ENCODE data around the gene STMN3. TPM values are rescaled to one million over a fixed set of nuclear protein-coding genes. Genes with fewer than 3 reads are reported as not detected.

The STMN3 gene
- total and polyA plus RNA-seq, 2 of the 8 experiments (the other 6 are each of a cell fraction or from before 2014, with no cell fraction given) = 51.5 to 63.1 TPM

DNA sequence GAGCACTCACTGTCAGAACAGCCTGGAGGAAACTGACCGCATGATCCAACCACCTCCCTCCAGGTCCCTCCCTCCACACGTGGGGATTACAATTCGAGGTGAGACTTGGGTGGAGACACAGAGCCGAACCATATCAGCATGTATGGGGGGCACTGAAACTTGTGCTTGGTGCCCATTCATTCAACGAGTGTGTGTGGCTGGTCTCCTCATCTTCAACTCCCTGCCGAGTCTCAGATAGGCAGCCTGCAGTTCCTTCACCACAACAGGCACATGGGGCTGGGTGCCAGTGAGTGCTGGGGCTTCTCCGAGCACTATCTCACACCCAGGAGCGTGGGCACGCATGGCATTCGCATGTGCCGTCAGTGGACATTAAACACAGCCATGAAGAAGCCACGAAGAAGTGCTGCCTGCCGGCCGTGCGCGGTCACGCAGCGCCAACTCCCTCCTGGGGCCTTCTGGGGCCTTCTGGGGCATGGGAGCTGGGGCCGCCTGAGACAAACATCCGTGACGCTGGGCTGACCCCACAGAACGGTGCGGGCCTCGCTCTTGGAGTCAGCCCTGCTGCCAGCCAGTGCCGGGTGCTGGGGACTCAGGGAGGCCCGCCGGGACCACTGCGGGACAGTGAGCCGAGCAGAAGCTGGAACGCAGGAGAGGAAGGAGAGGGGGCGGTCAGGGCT is 4.2 kb upstream of the STMN3 start:
- 0 out of 2 replicates have a peak overlapping the region, but pooled peaks have one; percentile 53 for H2BK15ac ChIP-seq (ENCODE audit: low read length)
- no peak overlapping the region; the same call in 1 of the 2 replicates for H3K27ac ChIP-seq (ENCODE audit: low read depth, low read length)
- H3K56ac ChIP-seq (replicated peaks; ENCODE audit: insufficient read length, low read depth, low read length) = no peak overlapping the region
- TF ChIP-seq SIX5 (IDR thresholded peaks at IDR 0.05; ENCODE audit: low read depth, low read length) (no peak), TCF12 (IDR thresholded peaks at IDR 0.05; ENCODE audit: low read depth, low read length) (no peak), EZH2 (IDR thresholded peaks at IDR 0.05; ENCODE audit: low read depth, low read length, severe bottlenecking) (no peak), JUND (IDR thresholded peaks at IDR 0.05; ENCODE audit: low read length) (no peak), KDM4A (IDR thresholded peaks at IDR 0.05; ENCODE audit: low read depth, low read length, severe bottlenecking) (no peak), GABPA (IDR thresholded peaks at IDR 0.05; ENCODE audit: borderline replicate concordance, insufficient read depth, low read length) (no peak), RNF2 (IDR thresholded peaks at IDR 0.05; ENCODE audit: borderline replicate concordance, low read depth, low read length, missing control alignments, poor library complexity, severe bottlenecking) (no peak)
- TF ChIP-seq, protein P1, sequence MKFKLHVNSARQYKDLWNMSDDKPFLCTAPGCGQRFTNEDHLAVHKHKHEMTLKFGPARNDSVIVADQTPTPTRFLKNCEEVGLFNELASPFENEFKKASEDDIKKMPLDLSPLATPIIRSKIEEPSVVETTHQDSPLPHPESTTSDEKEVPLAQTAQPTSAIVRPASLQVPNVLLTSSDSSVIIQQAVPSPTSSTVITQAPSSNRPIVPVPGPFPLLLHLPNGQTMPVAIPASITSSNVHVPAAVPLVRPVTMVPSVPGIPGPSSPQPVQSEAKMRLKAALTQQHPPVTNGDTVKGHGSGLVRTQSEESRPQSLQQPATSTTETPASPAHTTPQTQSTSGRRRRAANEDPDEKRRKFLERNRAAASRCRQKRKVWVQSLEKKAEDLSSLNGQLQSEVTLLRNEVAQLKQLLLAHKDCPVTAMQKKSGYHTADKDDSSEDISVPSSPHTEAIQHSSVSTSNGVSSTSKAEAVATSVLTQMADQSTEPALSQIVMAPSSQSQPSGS (IDR thresholded peaks at IDR 0.05; ENCODE audit: low read length) = no peak

More for the DNA sequence above, 4.2 kb upstream of the STMN3 start:
- Histone ChIP-seq H3K27me3 (replicated peaks in 1 of 4; ENCODE audit: control insufficient read depth in 3 of 4, extremely low read depth in 1 of 4, insufficient read depth in 3 of 4, low read length in 3 of 4) (no peaks in the 10 kb centered on the region), H3K23ac (ENCODE audit: insufficient read length) (no peak overlapping the region), H2AK5ac (ENCODE audit: low read depth, low read length) (peak overlapping the region; percentile 67; the same call in 1 of the 2 replicates), H2BK12ac (ENCODE audit: low read depth, low read length) (no peak overlapping the region; the same call in 1 of the 2 replicates), H3K14ac (ENCODE audit: insufficient read length) (no peak overlapping the region), H4K8ac (ENCODE audit: extremely low read depth, insufficient read depth, low read length) (peak overlapping the region; percentile 96), H4K91ac (replicated peaks; ENCODE audit: insufficient read length, low read length) (peak overlapping the region; percentile 34), H4K5ac (ENCODE audit: insufficient read length, low read depth, low read length) (peak overlapping the region; percentile 51), H3K79me2 (ENCODE audit: control insufficient read depth in 1 of 2, insufficient read depth in 2 of 2, low read length in 2 of 2) (peaks cover 0 to 9% of the 10 kb centered on the region in 2 experiments; a peak in 1 of 4 replicates), H3K9me3 (ENCODE audit: insufficient read depth in 2 of 2, low read depth in 1 of 2, low read length in 1 of 2) (no peaks in the 10 kb centered on the region), H3K18ac (ENCODE audit: extremely low read depth, low read length) (no peak overlapping the region; the same call in 1 of the 2 replicates), H2BK5ac (ENCODE audit: low read depth, low read length) (peak overlapping the region; percentile 35; the same call in 1 of the 2 replicates), H3K4me2 (ENCODE audit: insufficient read depth in 1 of 2, low read depth in 2 of 2, low read length in 2 of 2) (peak overlapping the region; percentile 76 to 81), H3K4ac (replicated peaks; ENCODE audit: insufficient read length, low read depth, low read length) (peak overlapping the region; percentile 46), H3K23me2 (ENCODE audit: low read depth, low read length) (peaks cover 13% of the 10 kb centered on the region), H3K4me1 (replicated peaks in 1 of 4; ENCODE audit: control insufficient read depth in 3 of 4, insufficient read depth in 4 of 4, low read length in 3 of 4) (peaks cover 0 to 16% (median 14%) of the 10 kb centered on the region in 4 experiments; a peak in 6 of 7 replicates), H3K4me3 (ENCODE audit: extremely low read depth in 1 of 4, insufficient read depth in 2 of 4, low read depth in 3 of 4, low read length in 4 of 4) (peak overlapping the region; percentile 75 to 96 (median 84); a peak in 7 of 8 replicates), H3K79me1 (ENCODE audit: low read depth, low read length) (no peaks in the 10 kb centered on the region; the same call in 1 of the 2 replicates), H3K36me3 (ENCODE audit: control insufficient read depth in 2 of 4, insufficient read depth in 4 of 4, low read length in 3 of 4) (peaks cover 0 to 7% (median 3%) of the 10 kb centered on the region in 4 experiments; a peak in 4 of 8 replicates), H2BK120ac (replicated peaks; ENCODE audit: low read depth, low read length) (no peak overlapping the region), H2BK20ac (ENCODE audit: low read length) (no peak overlapping the region), H4K20me1 (replicated peaks in 1 of 2; ENCODE audit: control insufficient read depth in 1 of 2, insufficient read depth in 2 of 2, low read length in 2 of 2) (peaks cover 2% of the 10 kb centered on the region in 2 experiments), H3K9ac (replicated peaks in 1 of 4; ENCODE audit: extremely low read depth in 1 of 4, low read depth in 3 of 4, low read length in 3 of 4) (peak overlapping the region in 3 of 4 experiments; percentile 56 to 62 (median 57); a peak in 4 of 7 replicates), H2AFZ (ENCODE audit: low read length) (no peak overlapping the region)
- FAIRE-seq (no peak), DNase-seq (ENCODE audit: low read depth in 1 of 2, low spot score in 2 of 2) (no peak)
- POLR2A ChIA-PET (ENCODE audit: partially characterized antibody) = interaction anchor here (0.7 to 1.9 kb wide), 13 partner anchors 10 to 207 kb away, joined by 3 to 15 read pairs (median 4); partner anchors contain the start of genes ARFRP1, PPDPF, TPD52L2 and ZGPAT
- CTCF ChIA-PET (ENCODE audit: partially characterized antibody) = interaction anchor here (1.0 to 1.3 kb wide), 3 partner anchors 12 to 112 kb away, joined by 3 to 4 read pairs (median 3); no protein-coding TSS in a partner anchor
- WGBS, 2 experiments (ENCODE audit: extremely low coverage in 1 of 2, insufficient coverage in 1 of 2, insufficient read length in 1 of 2, insufficient replicate concordance in 2 of 2, low coverage in 1 of 2, low lambda C conversion rate in 2 of 2, missing lambda C conversion rate in 1 of 2) = 88% methylated on average over 29 of the region's 31 CpGs; no CpG with 5 or more reads in 1 of the 2 experiments

Measured in H1 (cell line).